HUES48 (cell line): ENCODE measurements around the gene SOX18.

Experiments used
- H3K27ac ChIP-seq: one replicate; pipeline ENCODE4 v1.7.0; 2013; ENCODE audit warnings: low read depth, low read length, inconsistent platforms
- H3K27me3 ChIP-seq: 2 replicates; pipeline ENCODE4 v1.6.1; 2013; ENCODE audit warnings: mild to moderate bottlenecking, low read length; ENCODE audit not compliant: control insufficient read depth, insufficient read depth
- H3K36me3 ChIP-seq: 2 replicates; pipeline ENCODE4 v1.6.1; 2013; ENCODE audit warnings: low read length; ENCODE audit not compliant: control insufficient read depth, insufficient read depth
- H3K4me1 ChIP-seq: 2 replicates; pipeline ENCODE4 v1.6.1; 2013; ENCODE audit warnings: mild to moderate bottlenecking, low read length; ENCODE audit not compliant: control insufficient read depth, insufficient read depth
- H3K4me3 ChIP-seq: 2 replicates; pipeline ENCODE4 v1.5.1; 2013; ENCODE audit warnings: mild to moderate bottlenecking, low read depth, low read length
- H3K9ac ChIP-seq: 2 replicates; pipeline ENCODE4 v1.6.1; 2013; ENCODE audit warnings: mild to moderate bottlenecking, low read depth, low read length, moderate library complexity
- H3K9me3 ChIP-seq: 2 replicates; pipeline ENCODE4 v1.6.1; 2013; ENCODE audit warnings: low read length; ENCODE audit not compliant: control insufficient read depth, insufficient read depth

SOX18 gene

DNA sequence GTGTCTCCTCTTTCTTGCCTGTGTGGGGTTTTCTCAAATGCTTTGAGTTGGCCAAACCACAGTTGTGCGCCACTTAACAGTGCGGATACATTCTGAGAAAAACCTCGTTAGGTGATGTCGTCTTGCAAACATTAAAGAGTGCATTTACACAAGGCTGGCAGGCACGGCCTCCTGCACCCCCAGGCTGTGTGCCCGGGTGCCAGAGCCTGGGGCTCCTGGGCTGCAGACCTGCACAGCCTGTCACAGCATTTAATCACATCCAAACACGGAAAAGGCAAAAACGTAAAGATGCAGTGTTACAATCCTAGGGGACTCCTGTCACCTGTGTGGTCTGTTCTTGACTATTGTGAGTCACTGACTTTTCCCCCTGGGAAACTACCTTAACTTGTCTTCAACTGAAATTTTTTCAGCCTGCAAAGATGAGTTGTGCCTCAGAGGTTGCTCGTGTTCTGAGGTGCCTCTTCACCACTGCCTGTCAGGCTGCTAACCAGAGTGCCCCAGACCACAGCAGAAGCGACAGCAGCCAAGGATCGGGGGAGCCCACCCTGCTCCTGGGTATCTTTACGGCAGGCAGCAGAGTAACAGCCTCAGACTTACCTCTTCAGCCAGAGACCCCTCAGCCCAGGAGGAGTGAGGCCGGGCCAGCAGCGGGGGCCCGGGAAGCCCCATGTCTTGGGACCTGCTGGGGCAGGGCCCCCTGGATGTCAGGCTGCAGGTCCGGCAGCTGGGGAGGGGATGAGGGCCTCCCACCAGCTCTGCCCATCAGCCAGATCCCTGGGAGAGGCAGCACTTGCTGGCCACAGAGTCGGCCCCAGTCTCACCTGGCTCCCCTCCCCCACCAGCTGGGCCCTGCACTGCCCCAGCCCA lies 14.1 kb downstream of the SOX18 start:
- Histone ChIP-seq H3K4me3 (no peak overlapping the region), H3K9ac (no peak overlapping the region), H3K36me3 (peaks cover 40% of the 10 kb centered on the region)

DNA sequence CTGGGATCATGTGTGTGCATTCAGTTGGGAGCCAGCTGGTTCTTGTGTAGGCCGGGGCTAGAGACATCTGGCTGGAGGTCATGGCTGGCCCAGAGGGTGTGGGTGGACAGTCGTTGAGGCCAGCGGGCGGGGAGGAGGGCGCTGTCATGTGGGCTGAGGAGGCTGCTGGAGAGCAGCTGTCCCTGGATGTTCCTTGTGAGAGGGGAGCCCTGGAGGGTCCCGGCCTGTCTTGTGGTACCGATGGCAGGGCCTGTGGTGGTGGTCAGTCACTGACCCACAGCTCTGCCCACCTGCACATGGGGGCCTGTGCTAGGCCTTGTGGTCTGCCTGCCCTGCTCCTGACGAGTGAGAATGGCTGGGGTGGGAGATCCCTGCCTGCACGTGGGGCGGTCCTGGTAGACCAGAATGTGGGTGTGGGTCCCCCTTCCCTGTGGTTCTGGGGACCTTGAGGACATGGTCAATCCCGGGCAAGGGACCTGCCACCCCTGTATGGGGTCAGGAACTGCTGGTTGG lies 15.4 kb downstream of the SOX18 start:
- Histone ChIP-seq H3K27me3 (peaks cover 19% of the 10 kb centered on the region), H3K4me3 (no peak overlapping the region), H3K9ac (no peak overlapping the region), H3K9me3 (no peaks in the 10 kb centered on the region), H3K36me3 (peaks cover 52% of the 10 kb centered on the region), H3K27ac (no peak overlapping the region), H3K4me1 (peaks cover 13% of the 10 kb centered on the region; the same call in 1 of the 2 replicates)

More for the DNA sequence above, 14.1 kb downstream of the SOX18 start:
- no peak overlapping the region for H3K27ac ChIP-seq
- peaks cover 32% of the 10 kb centered on the region for H3K27me3 ChIP-seq
- no peaks in the 10 kb centered on the region for H3K9me3 ChIP-seq
- H3K4me1 ChIP-seq = peaks cover 13% of the 10 kb centered on the region; the same call in 1 of the 2 replicates

DNA sequence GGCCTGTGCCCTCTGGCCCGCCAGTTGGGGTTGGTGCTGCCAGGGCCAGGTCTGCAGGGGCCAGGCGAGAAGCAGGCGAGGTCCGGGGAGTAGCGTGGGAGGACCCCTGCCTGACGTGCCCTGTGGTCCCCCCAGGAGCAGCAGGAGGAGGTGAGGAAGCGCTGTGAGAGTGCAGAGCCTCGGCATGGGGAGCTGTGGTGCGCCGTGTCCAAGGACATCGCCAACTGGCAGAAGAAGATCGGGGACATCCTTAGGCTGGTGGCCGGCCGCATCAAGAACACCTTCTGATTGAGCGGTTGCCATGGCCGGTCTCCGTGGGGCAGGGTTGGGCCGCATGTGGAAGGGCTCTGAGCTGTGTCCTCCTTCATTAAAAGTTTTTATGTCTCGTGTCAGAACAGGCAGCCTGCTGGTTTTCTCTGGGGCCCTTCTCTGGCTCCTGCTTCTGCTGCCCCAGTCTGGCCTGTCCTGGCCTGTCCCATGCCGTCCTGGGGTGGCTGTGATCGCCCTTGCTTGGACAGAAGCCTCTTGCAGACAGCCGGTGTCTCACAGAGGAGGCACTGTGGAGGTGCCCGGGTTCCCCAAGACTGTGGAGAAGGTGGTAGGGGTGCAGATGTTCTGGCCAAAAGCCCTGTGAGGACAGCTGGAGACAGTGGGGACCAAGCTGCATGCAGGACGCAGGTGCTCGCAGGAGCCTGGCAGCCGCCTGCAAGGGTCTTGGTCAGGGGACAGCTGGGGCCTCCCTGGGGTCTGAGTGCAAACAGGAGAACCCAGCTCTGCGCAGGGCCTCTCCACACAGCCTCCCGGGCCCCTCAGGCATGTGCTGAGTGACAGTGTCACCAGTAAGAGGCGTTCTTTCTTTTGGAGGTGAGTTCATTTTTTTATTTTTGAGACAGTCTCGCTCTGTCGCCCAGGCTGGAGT lies 16.5 kb downstream of the SOX18 start:
- no peak overlapping the region for H3K9ac ChIP-seq
- H3K36me3 ChIP-seq = peaks cover 63% of the 10 kb centered on the region
- peaks cover 9% of the 10 kb centered on the region for H3K27me3 ChIP-seq

DNA sequence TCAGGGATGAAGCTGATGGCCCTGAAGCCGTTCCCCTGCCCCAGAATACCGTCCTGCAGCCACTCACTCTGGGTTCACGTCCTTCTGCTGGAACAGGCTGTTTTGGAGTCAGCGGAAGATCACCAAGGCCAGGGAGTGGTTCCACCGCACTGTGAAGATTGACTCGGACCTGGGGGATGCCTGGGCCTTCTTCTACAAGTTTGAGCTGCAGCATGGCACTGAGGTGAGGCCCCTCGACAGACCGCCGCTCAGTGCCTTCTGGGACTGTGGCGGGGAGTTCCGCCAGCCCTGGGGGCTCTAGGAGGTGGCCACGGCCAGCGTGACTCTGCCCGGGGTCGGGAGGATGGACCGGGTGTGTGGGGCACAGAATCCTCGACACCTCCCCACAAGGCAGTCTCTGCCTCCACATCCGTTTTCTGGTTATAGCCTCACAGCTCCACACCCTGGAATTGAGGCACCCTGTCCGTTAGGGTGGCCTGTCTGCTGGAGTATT lies 17.6 kb downstream of the SOX18 start:
- Histone ChIP-seq H3K4me3 (no peak overlapping the region), H3K9ac (no peak overlapping the region), H3K4me1 (peaks cover 10% of the 10 kb centered on the region; the same call in 1 of the 2 replicates), H3K27me3 (no peaks in the 10 kb centered on the region), H3K27ac (no peak overlapping the region), H3K9me3 (no peaks in the 10 kb centered on the region), H3K36me3 (peaks cover 74% of the 10 kb centered on the region)

More for the DNA sequence above, 16.5 kb downstream of the SOX18 start:
- Histone ChIP-seq H3K27ac (no peak overlapping the region), H3K9me3 (no peaks in the 10 kb centered on the region), H3K4me3 (no peak overlapping the region), H3K4me1 (peaks cover 13% of the 10 kb centered on the region; the same call in 1 of the 2 replicates)

DNA sequence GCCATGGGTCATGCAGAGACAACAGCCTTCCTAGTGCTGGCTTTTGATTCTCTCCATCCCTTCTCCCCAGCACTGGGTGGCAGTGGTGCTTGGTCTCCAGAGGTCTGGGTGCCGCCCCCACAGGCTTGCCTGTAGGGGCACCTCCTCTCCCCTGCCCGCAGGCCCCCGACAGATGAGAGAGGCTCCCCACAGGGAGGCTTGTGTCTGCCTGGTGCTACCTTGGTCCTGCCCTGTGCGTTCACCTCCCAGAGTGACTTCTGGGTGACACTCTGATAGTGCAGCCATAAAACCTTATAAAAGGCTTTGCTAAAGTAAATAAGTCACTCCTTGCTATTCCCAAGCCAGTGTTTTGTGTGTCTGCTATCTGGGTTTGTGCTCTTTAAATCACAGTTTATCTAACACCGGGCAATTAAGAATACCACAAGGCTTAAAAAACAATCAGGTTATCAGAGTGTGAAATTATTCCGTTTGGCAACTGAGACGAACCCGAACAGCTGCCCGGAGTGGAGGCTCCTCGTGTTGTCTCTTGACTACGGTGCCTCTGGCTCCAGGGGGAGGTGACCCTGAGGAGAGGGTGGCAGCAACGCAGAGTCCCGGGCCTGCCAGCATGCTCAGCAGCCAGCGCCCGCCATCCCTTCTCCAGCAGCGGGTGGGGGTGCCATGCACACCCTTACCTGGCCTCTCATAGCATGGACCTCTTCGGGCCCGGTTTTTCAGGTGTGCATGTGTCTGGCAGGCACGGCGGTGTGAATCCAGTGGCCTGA lies 18.9 kb downstream of the SOX18 start:
- Histone ChIP-seq H3K4me3 (no peak overlapping the region), H3K9me3 (no peaks in the 10 kb centered on the region), H3K36me3 (peaks cover 85% of the 10 kb centered on the region), H3K4me1 (no peaks in the 10 kb centered on the region), H3K27me3 (no peaks in the 10 kb centered on the region), H3K27ac (no peak overlapping the region), H3K9ac (no peak overlapping the region)

DNA sequence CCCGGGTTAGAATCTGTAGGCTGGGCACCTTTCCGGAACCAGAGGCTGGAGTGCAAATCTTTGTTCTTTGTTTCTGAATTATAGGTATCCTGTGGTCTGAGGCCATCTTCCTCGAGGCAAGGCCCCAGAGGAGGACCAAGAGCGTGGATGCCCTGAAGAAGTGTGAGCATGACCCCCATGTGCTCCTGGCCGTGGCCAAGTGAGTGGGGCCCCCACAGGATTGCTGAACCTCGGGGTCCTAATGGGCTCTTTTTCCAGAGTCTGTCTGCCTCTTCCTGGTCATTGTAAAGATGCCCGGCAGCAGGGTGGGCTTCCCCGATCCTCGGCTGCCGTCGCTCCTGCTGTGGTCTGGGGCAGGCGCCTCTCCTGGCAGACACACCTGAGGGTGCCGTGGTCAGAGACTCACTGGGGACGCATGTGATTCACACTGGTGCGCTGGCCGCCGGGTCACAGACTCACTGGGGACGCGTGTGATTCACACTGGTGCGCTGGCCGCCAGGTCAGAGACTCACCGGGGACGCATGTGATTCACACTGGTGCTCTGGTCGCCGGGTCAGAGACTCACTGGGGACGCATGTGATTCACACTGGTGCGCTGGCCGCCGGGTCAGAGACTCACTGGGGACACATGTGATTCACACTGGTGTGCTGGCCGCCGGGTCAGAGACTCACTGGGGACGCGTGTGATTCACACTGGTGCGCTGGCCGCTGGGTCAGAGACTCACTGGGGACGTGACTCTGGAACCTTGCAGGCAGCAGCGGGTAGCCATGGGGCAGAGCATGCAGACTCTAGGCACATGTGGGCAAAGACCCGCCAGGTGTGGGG lies 19.9 kb downstream of the SOX18 start:
- Histone ChIP-seq H3K9ac (no peak overlapping the region), H3K36me3 (peaks cover 88% of the 10 kb centered on the region), H3K27me3 (no peaks in the 10 kb centered on the region), H3K4me1 (no peaks in the 10 kb centered on the region), H3K27ac (no peak overlapping the region), H3K4me3 (no peak overlapping the region), H3K9me3 (no peaks in the 10 kb centered on the region)

DNA sequence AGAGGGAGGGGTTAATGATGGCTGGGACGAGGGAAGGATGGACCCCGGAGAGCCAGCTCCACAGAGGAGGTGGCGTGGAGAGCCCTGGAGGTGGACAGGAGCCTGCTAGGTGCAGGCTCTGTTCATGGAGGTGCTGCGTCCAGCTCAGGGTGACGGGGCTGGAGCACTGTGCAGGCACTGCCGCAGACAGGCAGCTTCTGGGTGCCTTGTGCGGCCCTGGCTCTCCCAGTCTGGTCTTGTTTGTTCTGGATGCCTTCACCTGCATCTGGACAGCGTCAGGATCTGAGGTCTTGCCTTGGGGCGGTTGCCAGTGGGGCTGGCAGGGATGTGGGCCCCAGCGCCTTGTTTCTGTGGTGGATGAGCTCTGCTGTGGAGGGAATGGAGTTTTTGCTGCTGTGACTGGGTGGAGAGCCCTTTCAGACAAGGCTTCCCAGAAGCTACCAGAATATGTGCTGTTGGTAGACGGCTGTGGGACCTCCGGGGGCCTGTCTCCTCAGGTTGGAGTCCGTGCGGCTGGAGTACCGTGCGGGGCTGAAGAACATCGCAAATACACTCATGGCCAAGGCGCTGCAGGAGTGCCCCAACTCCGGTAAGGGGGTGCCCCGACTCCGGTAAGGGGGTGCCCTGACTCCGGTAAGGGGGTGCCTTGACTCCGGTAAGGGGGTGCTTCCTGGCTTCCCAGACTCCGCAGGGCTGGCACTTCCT lies 21.3 kb downstream of the SOX18 start:
- Histone ChIP-seq H3K4me3 (no peak overlapping the region), H3K9ac (no peak overlapping the region), H3K4me1 (no peaks in the 10 kb centered on the region), H3K27ac (no peak overlapping the region), H3K9me3 (no peaks in the 10 kb centered on the region), H3K36me3 (peaks cover 96% of the 10 kb centered on the region), H3K27me3 (no peaks in the 10 kb centered on the region)

DNA sequence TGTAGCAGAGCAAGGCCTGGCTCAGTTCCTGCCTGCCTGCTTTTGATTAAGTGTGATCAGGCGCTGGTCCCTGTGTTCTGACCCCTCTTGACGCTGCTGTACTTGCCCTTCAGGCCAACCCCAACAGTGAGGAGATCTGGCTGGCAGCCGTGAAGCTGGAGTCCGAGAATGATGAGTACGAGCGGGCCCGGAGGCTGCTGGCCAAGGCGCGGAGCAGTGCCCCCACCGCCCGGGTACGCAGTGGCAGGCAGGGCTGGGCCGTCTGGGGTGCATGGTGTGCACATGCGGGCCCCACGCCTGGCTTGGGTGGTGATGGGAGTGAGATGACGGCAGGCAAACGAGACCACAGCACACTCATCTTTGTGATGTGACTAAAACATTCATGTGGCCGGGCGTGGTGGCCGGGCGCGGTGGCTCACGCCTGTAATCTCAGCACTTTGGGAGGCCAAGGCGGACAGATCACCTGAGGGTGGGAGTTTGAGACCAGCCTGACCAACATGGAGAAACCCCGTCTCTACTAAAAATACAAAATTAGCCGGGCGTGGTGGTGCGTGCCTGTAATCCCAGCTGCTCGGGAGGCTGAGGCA lies 23.5 kb downstream of the SOX18 start:
- Histone ChIP-seq H3K9me3 (no peaks in the 10 kb centered on the region), H3K4me1 (no peaks in the 10 kb centered on the region), H3K36me3 (peaks cover 97% of the 10 kb centered on the region), H3K27me3 (no peaks in the 10 kb centered on the region), H3K4me3 (no peak overlapping the region), H3K9ac (no peak overlapping the region), H3K27ac (no peak overlapping the region)

DNA sequence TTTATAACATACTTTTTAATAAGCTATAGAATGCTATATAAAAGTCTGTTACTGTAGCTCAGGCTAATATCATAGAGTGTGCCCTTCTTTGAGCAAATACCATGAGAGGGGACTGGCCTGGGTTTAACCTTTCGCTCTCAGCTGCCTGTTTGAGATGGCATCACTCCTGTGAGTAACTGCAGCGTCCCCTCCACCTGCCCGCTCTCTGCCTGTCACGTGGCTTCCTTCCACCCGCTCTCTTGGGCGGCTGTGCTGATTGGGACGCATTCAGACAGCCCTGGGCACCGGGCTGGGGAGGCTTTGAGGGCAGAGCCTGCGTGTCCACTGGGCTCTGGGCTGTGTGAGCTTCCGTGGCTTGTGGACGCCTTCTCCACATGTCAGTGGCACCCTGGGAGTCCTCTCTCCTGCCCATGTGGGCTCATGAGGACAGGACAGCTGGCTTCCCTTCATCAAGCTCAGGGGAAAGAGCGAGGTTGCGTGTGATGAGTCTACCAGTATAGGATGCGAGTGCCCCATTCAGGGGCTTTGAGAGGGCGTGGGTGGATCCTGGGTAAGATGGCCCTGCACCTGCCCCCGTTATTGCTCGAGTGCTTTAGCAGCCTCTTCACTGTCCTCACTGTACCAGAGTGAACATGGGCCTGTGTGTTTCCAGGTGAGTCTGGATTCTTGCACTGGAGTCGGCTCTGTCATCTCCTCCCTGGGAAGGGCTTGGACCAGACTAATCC lies 24.2 kb downstream of the SOX18 start:
- no peak overlapping the region for H3K4me3 ChIP-seq
- no peaks in the 10 kb centered on the region for H3K9me3 ChIP-seq
- H3K27me3 ChIP-seq = no peaks in the 10 kb centered on the region
- H3K27ac ChIP-seq = no peak overlapping the region
- H3K9ac ChIP-seq = no peak overlapping the region
- H3K4me1 ChIP-seq = no peaks in the 10 kb centered on the region
- H3K36me3 ChIP-seq = peaks cover 92% of the 10 kb centered on the region
